NCI-H345 treated with DMSO at 0.1 percent for 48 hours (cell line): Measurements from ENCODE around the gene HSD11B1.

ENCODE experiments used
- DNase-seq: peaks from one replicate; lab custom pipeline; 2025; ENCODE audit not compliant: unreplicated experiment; lab: John Stamatoyannopoulos, UW

HSD11B1 gene

GRCh38 chr1:209723756-209724693 is 19.4 kb downstream of the HSD11B1 start:
- no peak for DNase-seq

DNA sequence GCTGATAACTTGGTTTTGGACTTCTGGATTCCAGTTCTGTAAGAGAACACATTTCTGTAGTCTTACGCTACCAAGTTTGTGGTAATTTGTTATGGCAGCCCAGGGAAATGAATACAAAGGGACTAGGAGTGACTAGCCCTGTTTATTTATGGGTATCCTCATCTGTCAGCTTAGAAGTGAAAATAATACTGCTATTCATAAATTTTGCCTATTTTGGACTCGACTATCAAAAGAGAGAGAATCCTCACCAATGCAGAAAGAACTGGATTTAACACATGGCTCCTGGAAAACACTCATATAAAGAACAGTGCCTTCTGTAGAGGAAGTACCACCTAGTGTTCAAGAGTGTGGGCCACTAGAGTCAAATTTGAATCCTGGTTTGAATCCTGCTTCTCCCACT is 22.6 kb downstream of the HSD11B1 start:
- no peak for DNase-seq

DNA sequence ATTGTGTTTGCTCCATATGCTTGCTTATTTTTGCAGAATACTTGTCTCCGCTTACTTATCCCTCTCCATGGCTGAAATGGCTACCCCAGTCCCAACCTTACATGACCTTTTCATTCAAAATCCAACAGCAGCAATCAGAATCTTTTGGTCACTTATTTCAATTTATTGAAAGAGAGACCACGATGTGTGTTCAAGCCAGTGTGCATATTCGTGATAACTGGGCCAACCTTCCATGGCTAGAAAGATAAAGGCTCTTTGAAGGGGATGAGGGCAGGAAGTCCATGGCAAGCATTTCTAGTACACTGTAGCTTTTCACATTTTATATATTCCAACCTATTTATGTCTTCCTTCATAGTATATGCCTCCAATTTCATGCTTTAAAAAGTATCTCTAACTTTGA is 23.1 kb downstream of the HSD11B1 start:
- no peak for DNase-seq

- DNase-seq, result no peak
These were observed 23.8 kb downstream of the HSD11B1 start for GRCh38 chr1:209728466-209728865.

GRCh38 chr1:209729436-209729835 is 24.8 kb downstream of the HSD11B1 start:
- no peak for DNase-seq

GRCh38 chr1:209732725-209733124 is 28.1 kb downstream of the HSD11B1 start:
- no peak for DNase-seq

- no peak for DNase-seq
These were observed 29.0 kb downstream of the HSD11B1 start for GRCh38 chr1:209733409-209734192.

DNA sequence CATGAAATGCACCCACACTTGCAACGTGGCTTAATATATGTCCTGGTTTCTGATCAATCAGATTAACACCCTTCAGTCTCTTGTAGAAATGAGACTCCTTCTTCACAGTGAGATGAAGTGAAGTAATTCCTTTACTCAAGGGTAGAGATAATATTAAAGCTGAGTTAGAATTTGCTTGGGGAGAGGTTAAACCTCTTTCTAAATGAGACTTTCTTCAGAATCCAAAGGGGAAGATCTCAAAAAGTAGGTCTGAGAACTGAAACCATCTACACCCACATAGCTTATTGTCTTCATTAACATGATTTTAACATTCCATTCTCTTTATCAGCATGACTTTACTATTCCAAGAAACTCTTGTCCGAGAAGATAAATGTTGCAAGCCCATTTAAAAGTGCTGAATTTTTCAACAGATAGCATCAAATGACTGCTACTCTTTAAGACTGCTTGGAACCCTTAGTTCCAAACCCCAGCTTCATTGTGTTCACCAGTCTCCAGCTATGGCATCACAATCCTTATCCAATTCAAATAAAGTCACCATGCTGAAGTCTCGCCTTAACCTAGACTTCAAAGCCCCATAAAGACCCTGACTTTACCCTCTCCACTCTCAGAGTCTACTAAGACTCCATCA is 32.0 kb downstream of the HSD11B1 start:
- DNase-seq, result no peak

- DNase-seq, result no peak
These were observed 32.5 kb downstream of the HSD11B1 start for GRCh38 chr1:209737118-209737505.

GRCh38 chr1:209738270-209738669 is 33.6 kb downstream of the HSD11B1 start:
- DNase-seq, result no peak

DNA sequence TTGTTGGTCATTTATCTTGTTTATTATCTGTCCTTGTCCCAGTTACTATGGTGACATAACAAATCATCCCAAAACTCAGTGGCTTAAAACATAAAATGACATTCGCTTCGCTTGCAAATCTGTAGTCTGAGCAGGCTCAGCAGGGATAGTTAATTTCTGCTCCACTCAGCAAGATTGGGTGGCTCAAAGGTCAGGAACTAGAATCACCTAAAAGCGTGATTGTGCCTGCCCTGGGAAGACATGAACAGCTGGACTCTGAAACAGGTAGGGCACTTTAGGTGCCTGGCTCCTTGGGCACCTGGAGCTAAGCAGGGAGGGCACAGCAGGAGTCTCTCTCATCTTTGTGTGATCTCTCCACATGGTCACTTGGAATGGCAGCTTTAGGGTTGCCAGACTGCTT is 36.5 kb downstream of the HSD11B1 start:
- no peak for DNase-seq

GRCh38 chr1:209741889-209742288 is 37.2 kb downstream of the HSD11B1 start:
- DNase-seq, result no peak

DNA sequence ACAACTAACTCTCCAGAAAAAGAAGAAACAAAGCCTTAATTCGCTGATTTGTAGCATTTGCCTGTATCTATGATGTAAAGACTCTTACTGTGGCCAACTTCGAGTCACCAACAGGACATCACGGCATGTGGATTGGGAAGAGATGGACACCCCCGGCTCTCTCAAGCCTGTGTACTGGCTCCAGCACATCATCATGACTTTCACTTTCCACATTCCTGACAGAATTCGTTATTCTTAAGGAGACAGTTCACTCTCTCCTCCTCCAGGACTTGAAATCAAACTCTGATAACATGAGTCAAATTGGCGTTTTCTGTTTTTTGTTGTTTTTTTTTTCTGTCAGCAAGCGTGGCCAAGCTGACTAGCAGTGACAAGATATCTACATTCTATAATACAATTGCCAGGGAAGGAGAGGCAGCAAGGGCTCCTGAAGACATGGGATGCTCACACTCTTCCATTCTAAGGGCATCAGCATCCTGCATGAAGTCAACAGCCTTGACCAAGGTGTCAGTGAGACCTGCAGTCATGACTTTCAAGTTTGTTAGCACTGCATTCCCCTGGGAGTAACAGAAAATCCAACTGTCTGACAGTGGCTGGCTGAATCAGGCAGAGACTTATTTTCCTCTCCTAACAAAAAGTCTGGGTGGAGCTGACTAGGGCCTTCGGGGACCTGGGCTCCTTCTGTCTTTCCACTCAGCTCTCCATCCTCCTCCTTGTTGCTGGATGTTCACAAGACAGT is 37.9 kb downstream of the HSD11B1 start:
- DNase-seq, result no peak

- no peak for DNase-seq
These were observed 38.5 kb downstream of the HSD11B1 start for GRCh38 chr1:209743145-209743482.

DNA sequence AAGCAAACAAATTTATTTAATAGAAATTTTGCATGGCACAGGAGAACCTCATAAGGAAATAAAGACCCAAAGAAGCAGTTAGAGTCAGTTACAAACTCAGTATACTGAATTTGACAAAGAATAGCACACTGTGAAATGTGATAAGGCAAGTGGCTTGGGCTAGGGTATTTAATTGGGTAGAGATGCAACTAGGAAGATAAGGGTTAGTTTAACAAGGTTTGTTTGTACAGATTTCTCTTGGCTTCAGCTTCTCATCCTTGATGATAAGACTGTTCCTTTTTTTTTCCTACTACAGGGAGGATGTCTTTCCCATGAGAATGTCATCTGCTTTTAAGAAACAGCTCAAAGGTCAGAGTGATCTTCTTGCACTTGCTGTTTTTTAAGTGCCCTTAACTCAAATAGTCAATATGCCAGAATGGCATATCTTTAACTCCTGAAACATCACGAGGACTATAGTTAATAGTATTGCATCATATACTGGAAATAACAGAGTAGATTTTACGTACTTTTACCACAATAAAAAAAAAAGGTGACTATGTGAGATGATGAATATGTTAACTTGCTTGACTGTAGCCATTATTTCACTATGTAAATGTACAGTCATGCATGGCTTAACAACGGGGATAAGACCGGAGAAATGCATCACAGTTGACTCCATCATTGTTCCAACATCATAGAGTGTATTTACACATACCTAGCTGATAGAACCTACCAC is 42.0 kb downstream of the HSD11B1 start:
- DNase-seq, result no peak

- DNase-seq, result no peak
These were observed 43.1 kb downstream of the HSD11B1 start for GRCh38 chr1:209747580-209748262.

GRCh38 chr1:209748620-209749019 is 44.0 kb downstream of the HSD11B1 start:
- DNase-seq, result no peak

DNA sequence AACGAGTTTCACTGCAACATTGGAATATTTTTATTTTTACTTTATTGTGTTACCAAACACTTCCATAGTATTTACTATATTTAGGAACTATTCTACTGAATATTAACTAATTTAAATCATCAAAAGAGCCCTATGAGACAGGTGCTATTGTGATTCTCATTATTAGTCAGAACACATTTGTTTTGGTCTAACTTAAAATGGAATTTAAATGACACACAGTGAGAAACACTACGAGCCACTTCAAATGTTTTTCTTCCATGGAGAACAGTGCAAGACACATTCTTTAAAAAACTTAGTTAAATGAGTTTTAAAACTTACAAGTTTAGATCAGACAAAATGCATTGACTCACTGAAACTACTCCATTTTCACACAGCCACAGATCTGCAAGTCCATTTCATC is 44.6 kb downstream of the HSD11B1 start:
- DNase-seq, result no peak

- DNase-seq, result no peak
These were observed 45.2 kb downstream of the HSD11B1 start for GRCh38 chr1:209749670-209750323.
